ENCODE data around the gene KLHL33. TPM values are rescaled to one million over a fixed set of nuclear protein-coding genes. Genes with fewer than 3 reads are reported as not detected.

Gene KLHL33
- total and polyA plus RNA-seq, 2 donors from 2014 or later: 0.24 to 0.72 TPM

DNA sequence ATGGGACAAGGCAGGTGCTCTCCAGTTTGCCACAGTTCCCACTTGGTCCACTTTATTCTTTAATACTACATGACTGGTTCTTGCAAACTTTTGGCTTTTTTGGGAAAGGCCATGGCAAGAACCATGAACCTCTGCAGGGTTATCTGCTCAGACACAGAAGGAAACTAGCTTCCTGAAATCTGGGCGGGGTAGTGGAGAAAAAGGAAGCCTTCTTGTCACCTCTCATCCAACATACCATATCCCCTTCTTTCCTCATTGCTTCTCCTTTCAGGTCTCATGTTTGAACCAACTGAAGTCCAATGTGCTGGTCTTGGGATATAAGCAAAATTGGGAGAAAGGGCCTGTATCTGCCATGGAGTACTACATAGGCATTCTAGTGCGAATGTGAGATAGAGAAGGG lies 5.5 kb upstream of the KLHL33 start:
- Histone ChIP-seq H3K4me1 (ENCODE audit: control insufficient read depth in 2 of 3, insufficient read depth in 2 of 3, low read depth in 1 of 3, low read length in 3 of 3) (no peaks in the 10 kb centered on the region), H3K9me3 (ENCODE audit: control insufficient read depth in 2 of 3, insufficient read depth in 1 of 3, low read length in 3 of 3) (no peaks in the 10 kb centered on the region)
- intact Hi-C loops (cut with DNase I): no loop called here

GRCh38 chr14:20440882-20441281 lies 4.9 kb upstream of the KLHL33 start:
- TF ChIP-seq, protein P1, sequence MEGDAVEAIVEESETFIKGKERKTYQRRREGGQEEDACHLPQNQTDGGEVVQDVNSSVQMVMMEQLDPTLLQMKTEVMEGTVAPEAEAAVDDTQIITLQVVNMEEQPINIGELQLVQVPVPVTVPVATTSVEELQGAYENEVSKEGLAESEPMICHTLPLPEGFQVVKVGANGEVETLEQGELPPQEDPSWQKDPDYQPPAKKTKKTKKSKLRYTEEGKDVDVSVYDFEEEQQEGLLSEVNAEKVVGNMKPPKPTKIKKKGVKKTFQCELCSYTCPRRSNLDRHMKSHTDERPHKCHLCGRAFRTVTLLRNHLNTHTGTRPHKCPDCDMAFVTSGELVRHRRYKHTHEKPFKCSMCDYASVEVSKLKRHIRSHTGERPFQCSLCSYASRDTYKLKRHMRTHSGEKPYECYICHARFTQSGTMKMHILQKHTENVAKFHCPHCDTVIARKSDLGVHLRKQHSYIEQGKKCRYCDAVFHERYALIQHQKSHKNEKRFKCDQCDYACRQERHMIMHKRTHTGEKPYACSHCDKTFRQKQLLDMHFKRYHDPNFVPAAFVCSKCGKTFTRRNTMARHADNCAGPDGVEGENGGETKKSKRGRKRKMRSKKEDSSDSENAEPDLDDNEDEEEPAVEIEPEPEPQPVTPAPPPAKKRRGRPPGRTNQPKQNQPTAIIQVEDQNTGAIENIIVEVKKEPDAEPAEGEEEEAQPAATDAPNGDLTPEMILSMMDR (IDR thresholded peaks at IDR 0.05; ENCODE audit: borderline replicate concordance, extremely low read depth, insufficient read depth): no peak
- FAIRE-seq: no peak
- Histone ChIP-seq H3K36me3 (ENCODE audit: control insufficient read depth in 2 of 3, insufficient read depth in 3 of 3, low read length in 3 of 3) (peaks cover 0 to 5% (median 0%) of the 10 kb centered on the region in 3 donors), H3K27ac (ENCODE audit: low read depth in 2 of 2, low read length in 2 of 2) (no peak overlapping the region), H3K4me1 (ENCODE audit: control insufficient read depth in 2 of 3, insufficient read depth in 2 of 3, low read depth in 1 of 3, low read length in 3 of 3) (no peaks in the 10 kb centered on the region), H3K9ac (ENCODE audit: low read length in 3 of 3) (no peak overlapping the region), H3K9me3 (ENCODE audit: control insufficient read depth in 2 of 3, insufficient read depth in 1 of 3, low read length in 3 of 3) (no peaks in the 10 kb centered on the region), H3K27me3 (ENCODE audit: control insufficient read depth, insufficient read depth, low read length) (no peaks in the 10 kb centered on the region), H3K4me3 (ENCODE audit: low read length in 3 of 3) (no peak overlapping the region)
- no peak for DNase-seq
- intact Hi-C loops (cut with DNase I): no loop called here

More for the DNA sequence above, 5.5 kb upstream of the KLHL33 start:
- Histone ChIP-seq H3K27ac (ENCODE audit: low read depth in 2 of 2, low read length in 2 of 2) (no peak overlapping the region), H3K9ac (ENCODE audit: low read length in 3 of 3) (no peak overlapping the region), H3K4me3 (ENCODE audit: low read length in 3 of 3) (no peak overlapping the region), H3K36me3 (ENCODE audit: control insufficient read depth in 2 of 3, insufficient read depth in 3 of 3, low read length in 3 of 3) (peaks cover 0 to 8% (median 0%) of the 10 kb centered on the region in 3 donors), H3K27me3 (ENCODE audit: control insufficient read depth, insufficient read depth, low read length) (no peaks in the 10 kb centered on the region)
- TF ChIP-seq, protein P1 (IDR thresholded peaks at IDR 0.05; ENCODE audit: borderline replicate concordance, extremely low read depth, insufficient read depth): no peak
- FAIRE-seq: no peak
- no peak for DNase-seq

DNA sequence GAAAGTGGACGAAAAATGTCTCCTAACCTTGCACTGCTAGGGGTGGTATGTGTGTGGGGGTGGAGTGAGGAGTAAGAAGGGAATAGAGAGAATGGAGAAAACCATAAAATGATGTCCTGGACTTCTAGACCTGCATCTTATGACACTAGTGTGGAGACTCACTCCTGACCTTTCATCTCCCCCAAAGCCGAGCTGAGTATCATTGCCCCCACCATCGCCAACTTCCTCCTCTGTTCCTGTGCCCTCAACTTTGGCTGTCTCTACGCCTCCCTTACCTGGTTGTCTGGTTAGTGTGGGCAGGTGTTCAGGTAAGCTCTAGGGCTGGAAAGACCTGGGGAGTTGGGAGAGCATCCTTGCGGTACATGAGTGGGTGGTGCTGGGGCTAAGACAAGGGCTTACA lies 4.5 kb upstream of the KLHL33 start:
- intact Hi-C loops (cut with DNase I): no loop called here
- no peak for DNase-seq
- Histone ChIP-seq H3K4me1 (ENCODE audit: control insufficient read depth in 2 of 3, insufficient read depth in 2 of 3, low read depth in 1 of 3, low read length in 3 of 3) (peaks cover 0 to 3% (median 0%) of the 10 kb centered on the region in 3 donors), H3K27me3 (ENCODE audit: control insufficient read depth, insufficient read depth, low read length) (peaks cover 3% of the 10 kb centered on the region), H3K9ac (ENCODE audit: low read length in 3 of 3) (no peak overlapping the region), H3K27ac (ENCODE audit: low read depth in 2 of 2, low read length in 2 of 2) (no peak overlapping the region), H3K4me3 (ENCODE audit: low read length in 3 of 3) (no peak overlapping the region), H3K36me3 (ENCODE audit: control insufficient read depth in 2 of 3, insufficient read depth in 3 of 3, low read length in 3 of 3) (peaks cover 0 to 1% (median 0%) of the 10 kb centered on the region in 3 donors), H3K9me3 (ENCODE audit: control insufficient read depth in 2 of 3, insufficient read depth in 1 of 3, low read length in 3 of 3) (no peaks in the 10 kb centered on the region)
- FAIRE-seq: no peak
- TF ChIP-seq, protein P1 (IDR thresholded peaks at IDR 0.05; ENCODE audit: borderline replicate concordance, extremely low read depth, insufficient read depth): no peak

DNA sequence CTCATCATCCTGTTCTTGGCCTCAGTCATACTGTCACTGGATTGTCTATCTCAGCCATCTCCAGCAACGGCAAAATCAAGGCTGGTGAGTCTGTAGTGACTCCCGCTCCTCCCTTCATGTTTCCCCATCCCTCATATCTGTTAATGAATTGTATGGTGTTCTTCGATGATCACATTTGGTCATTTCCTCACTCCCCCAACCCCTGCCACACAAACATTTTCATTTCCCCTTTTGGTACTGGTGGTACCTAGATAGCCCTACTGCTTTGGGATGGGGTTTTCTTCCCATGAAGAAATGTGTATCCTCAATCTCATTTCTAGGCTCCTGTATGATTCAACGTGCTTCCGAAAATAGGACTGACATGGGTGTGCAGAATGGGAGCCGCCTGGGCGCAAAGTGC lies 2.7 kb upstream of the KLHL33 start:
- Histone ChIP-seq H3K27ac (ENCODE audit: low read depth in 2 of 2, low read length in 2 of 2) (no peak overlapping the region), H3K4me3 (ENCODE audit: low read length in 3 of 3) (no peak overlapping the region), H3K4me1 (ENCODE audit: control insufficient read depth in 2 of 3, insufficient read depth in 2 of 3, low read depth in 1 of 3, low read length in 3 of 3) (peaks cover 0 to 9% (median 0%) of the 10 kb centered on the region in 3 donors), H3K9me3 (ENCODE audit: control insufficient read depth in 2 of 3, insufficient read depth in 1 of 3, low read length in 3 of 3) (no peaks in the 10 kb centered on the region), H3K27me3 (ENCODE audit: control insufficient read depth, insufficient read depth, low read length) (peaks cover 3% of the 10 kb centered on the region), H3K36me3 (ENCODE audit: control insufficient read depth in 2 of 3, insufficient read depth in 3 of 3, low read length in 3 of 3) (no peaks in the 10 kb centered on the region), H3K9ac (ENCODE audit: low read length in 3 of 3) (no peak overlapping the region)
- TF ChIP-seq, protein P1 (IDR thresholded peaks at IDR 0.05; ENCODE audit: borderline replicate concordance, extremely low read depth, insufficient read depth): no peak
- intact Hi-C loops (cut with DNase I): no loop called here
- DNase-seq: no peak
- no peak for FAIRE-seq

Data from kidney (tissue), 14 donors.